CD4-positive, CD25-positive, alpha-beta regulatory T cell (primary cell): ENCODE data around the gene RASSF5. TPM values are rescaled to one million over a fixed set of nuclear protein-coding genes. Genes with fewer than 3 reads are reported as not detected.

Experiments used
- ATAC-seq, 2 donors: fragments of 150-1000 bp; cut with Tn5 transposase; one replicate each; pipeline ENCODE4 v1.10.0; 2021; ENCODE audit warnings: low read depth in 2 of 2, moderate number of reproducible peaks in 2 of 2, moderate library complexity in 1 of 2
- DNase-seq, 3 donors: peaks; one replicate each; pipeline versions ENCODE4 v3.0.0 to v3.0.0-alpha.2; 2012 to 2022; ENCODE audit warnings: mixed read lengths in 1 of 3
- H3K27ac ChIP-seq: one replicate; pipeline ENCODE4 v1.7.0; 2013; ENCODE audit warnings: mild to moderate bottlenecking, low read length; ENCODE audit not compliant: insufficient read depth, poor library complexity, severe bottlenecking
- H3K27me3 ChIP-seq: one replicate; pipeline ENCODE4 v1.7.0; 2013; ENCODE audit warnings: low read length; ENCODE audit not compliant: control insufficient read depth, insufficient read depth
- H3K36me3 ChIP-seq: one replicate; pipeline ENCODE4 v1.7.0; 2013; ENCODE audit warnings: mild to moderate bottlenecking, low read length, moderate library complexity; ENCODE audit not compliant: control insufficient read depth, insufficient read depth
- H3K4me1 ChIP-seq: 2 replicates; pipeline ENCODE4 v1.7.0; 2013; ENCODE audit warnings: mild to moderate bottlenecking, low read length; ENCODE audit not compliant: insufficient read depth, control insufficient read depth, poor library complexity, severe bottlenecking
- H3K4me3 ChIP-seq: one replicate; pipeline ENCODE4 v1.7.0; 2013; ENCODE audit warnings: low read depth, mild to moderate bottlenecking, low read length, moderate library complexity
- H3K9me3 ChIP-seq, 2 experiments: 1 replicate in 1 of 2; 2 replicates in 1 of 2; pipeline ENCODE4 v1.7.0; 2013; ENCODE audit warnings: low read length in 2 of 2, mild to moderate bottlenecking in 1 of 2, moderate library complexity in 1 of 2; ENCODE audit not compliant: control insufficient read depth in 2 of 2
- H3K27ac Mint-ChIP-seq, 3 donors: one replicate each; pipeline ENCODE4 v1.8.0; 2020 to 2022; ENCODE audit warnings: mild to moderate bottlenecking in 3 of 3, mixed read lengths in 3 of 3, moderate library complexity in 2 of 3
- H3K27me3 Mint-ChIP-seq: one replicate; pipeline ENCODE4 v1.8.0; 2022; ENCODE audit warnings: mild to moderate bottlenecking, mixed read lengths
- H3K36me3 Mint-ChIP-seq: one replicate; pipeline ENCODE4 v1.8.0; 2020; ENCODE audit warnings: mixed read lengths
- H3K4me1 Mint-ChIP-seq, 4 donors: one replicate each; pipeline ENCODE4 v1.8.0; 2020 to 2022; ENCODE audit warnings: mixed read lengths in 4 of 4, mild to moderate bottlenecking in 1 of 4
- H3K4me3 Mint-ChIP-seq, 4 donors: one replicate each; pipeline ENCODE4 v1.8.0; 2020 to 2022; ENCODE audit warnings: mild to moderate bottlenecking in 4 of 4, mixed read lengths in 4 of 4, moderate library complexity in 3 of 4
- H3K9me3 Mint-ChIP-seq, 7 donors: one replicate each; pipeline ENCODE4 v1.8.0; 2020 to 2022; ENCODE audit warnings: mixed read lengths in 7 of 7, mild to moderate bottlenecking in 3 of 7, moderate library complexity in 2 of 7
- polyA plus RNA-seq, 4 donors: library from polyadenylated mRNA; unstranded; fragments of 300-500 nt; fragmentation: Illumina TruSeq; gene quantifications; one replicate each; pipeline ENCODE4 v1.2.3, GENCODE V29; 2021
- total RNA-seq: library from RNA; stranded (reverse); gene quantifications from one replicate; pipeline ENCODE4 v1.2.3, GENCODE V29; 2022

The RASSF5 gene, protein sequence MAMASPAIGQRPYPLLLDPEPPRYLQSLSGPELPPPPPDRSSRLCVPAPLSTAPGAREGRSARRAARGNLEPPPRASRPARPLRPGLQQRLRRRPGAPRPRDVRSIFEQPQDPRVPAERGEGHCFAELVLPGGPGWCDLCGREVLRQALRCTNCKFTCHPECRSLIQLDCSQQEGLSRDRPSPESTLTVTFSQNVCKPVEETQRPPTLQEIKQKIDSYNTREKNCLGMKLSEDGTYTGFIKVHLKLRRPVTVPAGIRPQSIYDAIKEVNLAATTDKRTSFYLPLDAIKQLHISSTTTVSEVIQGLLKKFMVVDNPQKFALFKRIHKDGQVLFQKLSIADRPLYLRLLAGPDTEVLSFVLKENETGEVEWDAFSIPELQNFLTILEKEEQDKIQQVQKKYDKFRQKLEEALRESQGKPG
- total RNA-seq = 158 TPM
- 100 to 1,000 TPM; 224 to 258 (median 231) TPM for polyA plus RNA-seq

- no peaks in the 10 kb centered on the region for H3K9me3 Mint-ChIP-seq
These were observed at the start of gene RASSF5 for GRCh38 chr1:206507284-206508129. Gene RASSF5 (plus strand): TSS chr1:206507531. CDS start chr1:206507603, 72 bp downstream.

GRCh38 chr1:206459703-206460102 lies 47.6 kb upstream of the RASSF5 start:
- ATAC-seq = no peak
- H3K27me3 ChIP-seq = no peaks in the 10 kb centered on the region
- Mint-ChIP-seq H3K4me1 (peaks cover 16 to 33% (median 23%) of the 10 kb centered on the region in 4 donors), H3K4me3 (no peak overlapping the region), H3K36me3 (peaks cover 13% of the 10 kb centered on the region), H3K27me3 (no peaks in the 10 kb centered on the region), H3K9me3 (no peaks in the 10 kb centered on the region), H3K27ac (no peak overlapping the region)
- H3K4me1 ChIP-seq = peaks cover 13% of the 10 kb centered on the region
- H3K27ac ChIP-seq = no peak overlapping the region
- DNase-seq = no peak
- H3K36me3 ChIP-seq = peaks cover 11% of the 10 kb centered on the region
- H3K9me3 ChIP-seq = no peaks in the 10 kb centered on the region
- H3K4me3 ChIP-seq = no peak overlapping the region

More at GRCh38 chr1:206507284-206508129, at the start of gene RASSF5:
- H3K4me3 ChIP-seq = peak within 1 kb of the TSS; percentile 39
- Mint-ChIP-seq H3K27me3 (peaks cover 40% of the 10 kb centered on the region), H3K4me3 (peak within 1 kb of the TSS; percentile 83 to 89 (median 86)), H3K36me3 (peaks cover 8% of the 10 kb centered on the region), H3K27ac (peak within 1 kb of the TSS; percentile 42 to 49 (median 48)), H3K4me1 (peaks cover 14 to 44% (median 21%) of the 10 kb centered on the region in 4 donors)
- H3K27ac ChIP-seq = no peak within 1 kb of the TSS
- no peaks in the 10 kb centered on the region for H3K36me3 ChIP-seq
- DNase-seq = peak; percentile 70 to 85 (median 76)
- peaks cover 21% of the 10 kb centered on the region for H3K4me1 ChIP-seq
- peak; percentile 86 to 89 for ATAC-seq
- H3K27me3 ChIP-seq = peaks cover 13% of the 10 kb centered on the region
- no peaks in the 10 kb centered on the region for H3K9me3 ChIP-seq

DNA sequence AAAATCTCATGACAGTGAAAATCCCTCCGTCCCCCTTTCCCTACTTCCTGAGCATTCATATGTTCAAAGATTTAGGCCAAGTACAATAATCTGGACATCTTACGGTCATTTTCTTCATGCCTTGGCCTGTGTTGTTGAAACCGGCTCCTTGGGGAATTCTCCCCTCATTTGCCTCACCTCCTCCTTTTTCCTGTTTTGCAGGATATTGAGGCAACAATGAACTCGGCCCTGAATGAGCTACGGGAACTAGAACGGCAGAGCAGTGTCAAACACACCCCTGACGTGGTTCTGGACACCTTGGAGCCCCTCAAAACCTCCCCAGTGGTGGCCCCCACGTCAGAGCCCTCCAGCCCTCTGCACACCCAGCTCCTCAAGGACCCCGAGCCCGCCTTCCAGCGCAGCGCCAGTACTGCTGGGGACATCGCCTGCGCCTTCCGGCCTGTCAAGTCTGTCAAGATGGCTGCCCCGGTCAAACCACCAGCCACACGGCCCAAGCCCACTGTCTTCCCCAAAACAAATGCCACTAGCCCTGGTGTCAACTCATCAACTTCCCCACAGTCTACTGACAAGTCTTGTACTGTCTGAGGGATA lies 46.4 kb upstream of the RASSF5 start:
- no peak overlapping the region for H3K27ac ChIP-seq
- H3K36me3 ChIP-seq = peaks cover under 1% of the 10 kb centered on the region
- peaks cover 5% of the 10 kb centered on the region for H3K36me3 Mint-ChIP-seq
- no peaks in the 10 kb centered on the region for H3K27me3 ChIP-seq
- H3K4me3 Mint-ChIP-seq = no peak overlapping the region
- DNase-seq (no peak), ATAC-seq (no peak)
- H3K27me3 Mint-ChIP-seq = no peaks in the 10 kb centered on the region
- peaks cover 20% of the 10 kb centered on the region for H3K4me1 ChIP-seq
- no peak overlapping the region for H3K4me3 ChIP-seq
- peaks cover 19 to 45% (median 29%) of the 10 kb centered on the region in 4 donors for H3K4me1 Mint-ChIP-seq
- H3K27ac Mint-ChIP-seq = peak overlapping the region in 1 of 3 donors; percentile 46
- no peaks in the 10 kb centered on the region for H3K9me3 ChIP-seq
- H3K9me3 Mint-ChIP-seq = no peaks in the 10 kb centered on the region

GRCh38 chr1:206461602-206462455 lies 45.5 kb upstream of the RASSF5 start:
- no peak overlapping the region for H3K4me3 Mint-ChIP-seq
- no peak overlapping the region for H3K4me3 ChIP-seq
- no peaks in the 10 kb centered on the region for H3K36me3 ChIP-seq

DNA sequence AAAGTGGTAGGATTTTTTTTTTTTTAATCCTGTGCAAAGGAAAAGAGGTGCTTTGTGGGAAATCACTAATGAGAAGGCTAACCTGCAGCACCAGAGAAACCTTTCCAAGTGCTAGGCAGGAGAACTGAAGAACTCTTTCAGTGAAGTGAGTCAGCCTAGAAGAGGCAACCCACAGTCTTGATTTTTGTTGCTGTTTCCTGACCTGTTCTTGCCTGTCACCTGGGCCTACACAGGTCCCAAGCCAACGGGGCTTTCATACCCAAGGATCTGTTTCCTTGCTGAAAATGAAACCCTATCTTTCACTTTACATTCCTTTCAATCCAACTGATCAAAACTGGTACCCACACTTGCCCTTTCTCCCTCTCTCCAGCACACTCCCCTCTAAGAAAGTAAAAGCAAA lies 44.2 kb upstream of the RASSF5 start:
- peak overlapping the region in 1 of 4 donors; percentile 2 for H3K4me3 Mint-ChIP-seq
- peak in 1 of 2 donors; percentile 22 for ATAC-seq
- H3K4me1 ChIP-seq = peaks cover 29% of the 10 kb centered on the region
- no peak overlapping the region for H3K4me3 ChIP-seq
- no peaks in the 10 kb centered on the region for H3K9me3 ChIP-seq
- H3K36me3 ChIP-seq = no peaks in the 10 kb centered on the region
- H3K27me3 Mint-ChIP-seq = no peaks in the 10 kb centered on the region
- H3K9me3 Mint-ChIP-seq = no peaks in the 10 kb centered on the region
- peak overlapping the region; percentile 72 to 90 (median 83) for H3K27ac Mint-ChIP-seq
- H3K27ac ChIP-seq = peak overlapping the region; percentile 36
- peaks cover 19 to 56% (median 42%) of the 10 kb centered on the region in 4 donors for H3K4me1 Mint-ChIP-seq
- H3K27me3 ChIP-seq = no peaks in the 10 kb centered on the region
- peaks cover 5% of the 10 kb centered on the region for H3K36me3 Mint-ChIP-seq
- DNase-seq = peak in 1 of 3 donors; percentile 46

More at GRCh38 chr1:206461602-206462455, 45.5 kb upstream of the RASSF5 start:
- Histone ChIP-seq H3K27me3 (no peaks in the 10 kb centered on the region), H3K27ac (no peak overlapping the region), H3K4me1 (peaks cover 25% of the 10 kb centered on the region), H3K9me3 (no peaks in the 10 kb centered on the region)
- Mint-ChIP-seq H3K27me3 (no peaks in the 10 kb centered on the region), H3K9me3 (no peaks in the 10 kb centered on the region), H3K36me3 (peaks cover 5% of the 10 kb centered on the region), H3K4me1 (peaks cover 20 to 52% (median 35%) of the 10 kb centered on the region in 4 donors), H3K27ac (peak overlapping the region in 2 of 3 donors; percentile 38 to 43)
- ATAC-seq (peak; percentile 74 to 78), DNase-seq (peak; percentile 59 to 82 (median 73))

DNA sequence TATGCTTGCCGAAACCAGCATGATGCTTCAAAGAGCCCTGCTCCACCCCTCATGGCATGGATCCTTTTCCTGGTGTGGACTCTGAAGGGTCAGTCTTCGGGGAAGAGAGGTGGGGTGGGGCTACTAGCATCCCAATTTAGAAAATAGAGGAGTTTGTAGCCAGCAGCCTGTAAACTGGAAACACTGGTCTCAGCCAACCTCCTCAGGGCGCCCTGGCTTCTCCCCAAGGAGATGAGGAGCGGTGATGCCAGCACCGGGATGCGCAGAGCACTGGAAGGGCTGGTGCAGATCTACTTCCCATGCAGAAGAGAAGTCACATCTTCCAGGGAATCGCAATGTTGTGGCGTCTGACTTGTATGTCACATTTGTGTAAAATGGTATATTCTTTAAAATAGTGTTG lies 43.4 kb upstream of the RASSF5 start:
- Histone ChIP-seq H3K36me3 (no peaks in the 10 kb centered on the region), H3K9me3 (no peaks in the 10 kb centered on the region), H3K4me1 (peaks cover 37% of the 10 kb centered on the region), H3K4me3 (no peak overlapping the region), H3K27ac (no peak overlapping the region), H3K27me3 (no peaks in the 10 kb centered on the region)
- Mint-ChIP-seq H3K4me1 (peaks cover 19 to 64% (median 49%) of the 10 kb centered on the region in 4 donors), H3K27ac (peak overlapping the region in 2 of 3 donors; percentile 83 to 90), H3K36me3 (peaks cover 5% of the 10 kb centered on the region), H3K9me3 (no peaks in the 10 kb centered on the region), H3K27me3 (no peaks in the 10 kb centered on the region), H3K4me3 (no peak overlapping the region)
- no peak for DNase-seq
- ATAC-seq = no peak
